SU-DHL-6 (cell line): ENCODE data around the gene PDHB.

Experiments used
- H2AFZ ChIP-seq: fragments of 200-600 bp; sonication (generic); 2 replicates; pipeline ENCODE4 v1.6.1; 2014; ENCODE audit warnings: low read depth, mild to moderate bottlenecking, moderate library complexity, mixed read lengths, antibody characterized with exemption, low read length; ENCODE audit not compliant: severe bottlenecking
- H3F3A ChIP-seq: fragments of 200-600 bp; shearing (Covaris generic); 2 replicates; pipeline ENCODE4 v1.6.0; 2016; ENCODE audit warnings: antibody characterized with exemption, mild to moderate bottlenecking; ENCODE audit not compliant: insufficient read depth
- H3K27ac ChIP-seq: fragments of 200-600 bp; sonication (generic); 2 replicates; pipeline ENCODE4 v1.5.1; 2016; ENCODE audit warnings: low read depth, mild to moderate bottlenecking, low read length, moderate library complexity, mixed read lengths
- H3K27me3 ChIP-seq: fragments of 200-600 bp; sonication (generic), shearing (Covaris generic); 2 replicates; pipeline ENCODE4 v1.6.0; 2014; ENCODE audit warnings: mild to moderate bottlenecking, low read length
- H3K36me3 ChIP-seq: fragments of 200-600 bp; sonication (generic); 2 replicates; pipeline ENCODE4 v1.6.1; 2014; ENCODE audit warnings: mild to moderate bottlenecking, low read length, mixed read lengths
- H3K4me2 ChIP-seq: fragments of 300-600, 200-600 bp; shearing (Covaris generic), sonication (generic); 2 replicates; pipeline ENCODE4 v1.6.0; 2014; ENCODE audit warnings: low read length, low read depth, mild to moderate bottlenecking; ENCODE audit not compliant: poor library complexity, severe bottlenecking
- H3K4me3 ChIP-seq: fragments of 200-600 bp; sonication (generic); 2 replicates; pipeline ENCODE4 v1.5.1; 2014; ENCODE audit warnings: antibody characterized with exemption, low read length, mild to moderate bottlenecking, mixed read lengths; ENCODE audit not compliant: insufficient read depth, poor library complexity, severe bottlenecking
- H3K79me2 ChIP-seq: fragments of 200-600 bp; sonication (generic); 2 replicates; pipeline ENCODE4 v1.6.1; 2014; ENCODE audit warnings: mild to moderate bottlenecking, low read length, moderate library complexity; ENCODE audit not compliant: insufficient read depth
- H3K9ac ChIP-seq: fragments of 200-600 bp; sonication (generic); 2 replicates; pipeline ENCODE4 v1.7.0; 2014; ENCODE audit warnings: mild to moderate bottlenecking, low read length
- H3K9me2 ChIP-seq: fragments of 200-600 bp; sonication (generic); replicated peaks from 2 replicates; pipeline ENCODE4 v1.6.1; 2014; ENCODE audit warnings: low read length; ENCODE audit not compliant: insufficient read depth
- H3K9me3 ChIP-seq: fragments of 200-600 bp; sonication (generic); 2 replicates; pipeline ENCODE4 v1.6.1; 2014; ENCODE audit warnings: low read length, mixed read lengths; ENCODE audit not compliant: insufficient read depth
- H4K20me1 ChIP-seq: fragments of 200-600 bp; sonication (generic); 2 replicates; pipeline ENCODE4 v1.6.1; 2014; ENCODE audit warnings: low read depth, mild to moderate bottlenecking, antibody characterized with exemption, low read length, moderate library complexity, mixed read lengths
- CTCF ChIP-seq: fragments of 200-600 bp; sonication (generic); IDR thresholded peaks from one replicate; pipeline ENCODE4 v1.5.1; 2017; ENCODE audit warnings: antibody characterized with exemption, mild to moderate bottlenecking, low read length, moderate library complexity; ENCODE audit not compliant: insufficient read depth, poor library complexity, severe bottlenecking
- EZH2phosphoT487 ChIP-seq: fragments of 200-600 bp; sonication (generic), shearing (Covaris generic); conservative IDR thresholded peaks from 2 replicates; pipeline ENCODE4 v1.6.1; 2018; ENCODE audit warnings: mild to moderate bottlenecking, antibody characterized with exemption, low read length, moderate library complexity, mixed read lengths

PDHB gene

GRCh38 chr3:58403513-58404109 is 30.0 kb downstream of the PDHB start:
- Histone ChIP-seq H3K27ac (peak overlapping the region; percentile 85), H3F3A (peaks cover 44% of the 10 kb centered on the region), H3K79me2 (peaks cover 3% of the 10 kb centered on the region; the same call in 1 of the 2 replicates), H3K9ac (no peak overlapping the region), H3K4me2 (no peak overlapping the region), H4K20me1 (no peaks in the 10 kb centered on the region), H3K36me3 (peaks cover 22% of the 10 kb centered on the region), H3K27me3 (no peaks in the 10 kb centered on the region), H3K9me3 (no peaks in the 10 kb centered on the region), H3K9me2 (no peaks in the 10 kb centered on the region), H3K4me3 (no peak overlapping the region), H2AFZ (no peak overlapping the region)
- no peak for TF ChIP-seq CTCF
- TF ChIP-seq EZH2phosphoT487: no peak

- peaks cover 3% of the 10 kb centered on the region; the same call in 1 of the 2 replicates for H3K79me2 ChIP-seq
- H4K20me1 ChIP-seq: no peaks in the 10 kb centered on the region
- no peak for TF ChIP-seq EZH2phosphoT487
- TF ChIP-seq CTCF: no peak
- H3K4me3 ChIP-seq: no peak overlapping the region
- H3K9ac ChIP-seq: no peak overlapping the region
- no peaks in the 10 kb centered on the region for H3K27me3 ChIP-seq
- no peak overlapping the region for H3K27ac ChIP-seq
- H3K36me3 ChIP-seq: peaks cover 30% of the 10 kb centered on the region
- H2AFZ ChIP-seq: no peak overlapping the region
- H3K9me2 ChIP-seq: no peaks in the 10 kb centered on the region
- no peaks in the 10 kb centered on the region for H3K9me3 ChIP-seq
- H3K4me2 ChIP-seq: no peak overlapping the region
- H3F3A ChIP-seq: peaks cover 36% of the 10 kb centered on the region
These were observed 34.8 kb downstream of the PDHB start for GRCh38 chr3:58398669-58399333.

GRCh38 chr3:58394339-58394738 is 39.3 kb downstream of the PDHB start:
- no peaks in the 10 kb centered on the region for H4K20me1 ChIP-seq
- no peak overlapping the region for H3K4me2 ChIP-seq
- H3K9me3 ChIP-seq: no peaks in the 10 kb centered on the region
- no peak overlapping the region for H3K4me3 ChIP-seq
- H3K27me3 ChIP-seq: no peaks in the 10 kb centered on the region
- no peak overlapping the region for H3K9ac ChIP-seq
- peaks cover 45% of the 10 kb centered on the region for H3K36me3 ChIP-seq
- TF ChIP-seq CTCF (no peak), EZH2phosphoT487 (no peak)
- H3F3A ChIP-seq: no peaks in the 10 kb centered on the region; the same call in 1 of the 2 replicates
- no peaks in the 10 kb centered on the region; the same call in 1 of the 2 replicates for H3K79me2 ChIP-seq
- no peak overlapping the region for H3K27ac ChIP-seq
- H3K9me2 ChIP-seq: no peaks in the 10 kb centered on the region
- no peak overlapping the region for H2AFZ ChIP-seq
